ENCODE results near the gene ETNK1. TPM values are rescaled to one million over a fixed set of nuclear protein-coding genes. Genes with fewer than 3 reads are reported as not detected.

Gene ETNK1
- total RNA-seq, 4 donors from 2014 or later = 16.7 to 145 (median 71.7) TPM

- TF ChIP-seq CTCF (IDR thresholded peaks at IDR 0.05) (no peak), POLR2A (IDR thresholded peaks at IDR 0.05) (no peak)
Measured at GRCh38 chr12:22653075-22653474, 28.1 kb downstream of the ETNK1 start.

GRCh38 chr12:22653791-22654190 lies 28.8 kb downstream of the ETNK1 start:
- no peak for TF ChIP-seq POLR2A (IDR thresholded peaks at IDR 0.05)
- TF ChIP-seq CTCF (IDR thresholded peaks at IDR 0.05) = no peak
- Histone ChIP-seq H3K4me3 (no peak overlapping the region), H3K4me1 (no peaks in the 10 kb centered on the region), H3K27me3 (no peaks in the 10 kb centered on the region), H3K9me3 (no peaks in the 10 kb centered on the region), H3K27ac (no peak overlapping the region), H3K36me3 (no peaks in the 10 kb centered on the region)
- intact Hi-C loops (cut with DNase I; ENCODE audit: low total_unique reads) = no loop called here
- DNase-seq = no peak

More at GRCh38 chr12:22653075-22653474, 28.1 kb downstream of the ETNK1 start:
- Histone ChIP-seq H3K27ac (no peak overlapping the region), H3K27me3 (no peaks in the 10 kb centered on the region), H3K36me3 (no peaks in the 10 kb centered on the region), H3K4me3 (no peak overlapping the region), H3K9me3 (no peaks in the 10 kb centered on the region), H3K4me1 (no peaks in the 10 kb centered on the region)
- no peak for DNase-seq
- intact Hi-C loops (cut with DNase I; ENCODE audit: low total_unique reads) = no loop called here

- TF ChIP-seq POLR2A (IDR thresholded peaks at IDR 0.05) = no peak
- TF ChIP-seq CTCF (IDR thresholded peaks at IDR 0.05) = no peak
- Histone ChIP-seq H3K4me1 (no peaks in the 10 kb centered on the region), H3K9me3 (no peaks in the 10 kb centered on the region), H3K4me3 (no peak overlapping the region), H3K27me3 (no peaks in the 10 kb centered on the region), H3K36me3 (no peaks in the 10 kb centered on the region), H3K27ac (no peak overlapping the region)
- DNase-seq = no peak
- intact Hi-C loops (cut with DNase I; ENCODE audit: low total_unique reads) = no loop called here
Measured at GRCh38 chr12:22656376-22656775, 31.4 kb downstream of the ETNK1 start.

- intact Hi-C loops (cut with DNase I; ENCODE audit: low total_unique reads) = no loop called here
- no peaks in the 10 kb centered on the region for H3K27me3 ChIP-seq
- H3K9me3 ChIP-seq = no peaks in the 10 kb centered on the region
- H3K4me3 ChIP-seq = no peak overlapping the region
- no peak for DNase-seq
- no peak overlapping the region for H3K27ac ChIP-seq
- H3K36me3 ChIP-seq = no peaks in the 10 kb centered on the region
- no peaks in the 10 kb centered on the region for H3K4me1 ChIP-seq
- TF ChIP-seq CTCF (IDR thresholded peaks at IDR 0.05) (no peak), POLR2A (IDR thresholded peaks at IDR 0.05) (no peak)
Measured at GRCh38 chr12:22656831-22657230, 31.9 kb downstream of the ETNK1 start.

GRCh38 chr12:22657538-22657937 lies 32.6 kb downstream of the ETNK1 start:
- DNase-seq = no peak
- no peaks in the 10 kb centered on the region for H3K9me3 ChIP-seq
- intact Hi-C loops (cut with DNase I; ENCODE audit: low total_unique reads) = no loop called here
- TF ChIP-seq CTCF (IDR thresholded peaks at IDR 0.05) (no peak), POLR2A (IDR thresholded peaks at IDR 0.05) (no peak)
- no peaks in the 10 kb centered on the region for H3K4me1 ChIP-seq
- no peak overlapping the region for H3K27ac ChIP-seq
- H3K4me3 ChIP-seq = no peak overlapping the region
- no peaks in the 10 kb centered on the region for H3K36me3 ChIP-seq
- H3K27me3 ChIP-seq = no peaks in the 10 kb centered on the region

All from uterus (tissue), 4 donors.